ENCODE results near the gene ZNF808.
"Not testable (repeated sequence)": the region's sequence is repeated elsewhere in the genome, so short reads cannot be mapped to it uniquely, and the experiment has no call there.

Gene ZNF808

DNA sequence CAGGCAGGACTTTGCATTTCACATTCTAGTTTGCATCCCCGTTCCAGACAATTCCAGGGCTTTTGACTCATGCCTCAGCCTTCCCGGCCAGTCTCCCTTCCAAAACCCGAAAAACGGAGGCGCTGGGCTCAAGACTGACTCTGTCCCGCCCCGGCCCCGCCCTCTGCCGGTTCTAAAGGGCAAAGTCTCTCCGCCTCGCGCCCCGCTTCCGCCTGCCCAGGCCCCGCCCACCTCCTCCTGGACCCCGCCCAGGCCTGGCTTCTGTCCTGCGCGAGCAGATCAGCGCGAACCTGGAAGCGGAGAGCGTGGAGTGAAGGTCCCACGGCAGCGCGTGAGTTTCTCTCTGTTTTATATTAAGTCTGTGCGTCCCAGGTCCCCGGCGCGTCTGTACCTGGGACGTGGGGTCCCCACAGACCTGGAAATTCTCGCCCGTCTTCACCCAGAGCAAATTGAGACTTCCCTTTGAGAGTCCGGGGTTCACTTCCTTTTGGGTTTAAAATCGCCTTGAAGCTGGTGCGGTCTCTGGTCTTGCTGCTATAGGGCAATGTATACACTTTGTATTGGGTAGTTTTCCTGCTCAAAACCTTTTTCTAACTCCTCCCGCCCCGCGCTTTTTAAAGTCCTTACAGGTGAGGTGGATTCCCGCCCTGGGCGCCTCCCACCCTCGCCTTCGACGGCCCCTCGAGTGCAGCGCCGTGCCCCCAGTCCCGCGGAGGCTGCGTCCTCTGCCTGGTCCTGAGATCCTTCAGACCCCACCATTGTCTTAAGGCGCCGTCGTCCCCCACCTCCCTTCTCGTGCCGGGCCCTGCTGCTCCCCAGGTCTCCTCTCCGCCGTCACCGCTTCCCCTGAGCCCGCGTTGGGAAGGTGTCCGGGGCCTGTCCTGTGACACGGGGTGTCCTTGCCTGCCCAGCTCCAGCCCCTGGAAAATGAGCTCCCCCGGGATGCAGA, 73.8 kb downstream of the ZNF808 start:
- DNase-seq: peak; percentile 92 to 96

DNA sequence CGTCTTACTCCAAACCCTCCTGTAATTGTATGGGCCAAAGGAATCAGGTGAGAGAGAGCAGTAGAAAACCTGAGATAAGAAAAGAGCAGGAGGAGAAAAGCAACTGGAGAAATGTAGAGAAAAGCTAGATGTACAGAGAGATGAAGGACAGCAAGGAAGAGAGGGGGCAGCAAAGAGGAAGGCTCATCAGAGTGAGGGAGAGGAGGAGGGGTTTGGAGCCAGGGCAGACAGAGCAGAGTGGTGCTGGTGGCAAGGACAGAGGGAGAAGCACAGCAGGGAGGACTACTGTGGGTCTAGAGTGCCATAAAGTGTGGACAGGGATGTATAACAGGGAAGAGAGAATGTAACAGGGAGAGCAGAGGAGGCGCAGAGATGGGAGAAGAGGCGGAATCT, 74.5 kb downstream of the ZNF808 start:
- not testable (repeated sequence) for DNase-seq

DNA sequence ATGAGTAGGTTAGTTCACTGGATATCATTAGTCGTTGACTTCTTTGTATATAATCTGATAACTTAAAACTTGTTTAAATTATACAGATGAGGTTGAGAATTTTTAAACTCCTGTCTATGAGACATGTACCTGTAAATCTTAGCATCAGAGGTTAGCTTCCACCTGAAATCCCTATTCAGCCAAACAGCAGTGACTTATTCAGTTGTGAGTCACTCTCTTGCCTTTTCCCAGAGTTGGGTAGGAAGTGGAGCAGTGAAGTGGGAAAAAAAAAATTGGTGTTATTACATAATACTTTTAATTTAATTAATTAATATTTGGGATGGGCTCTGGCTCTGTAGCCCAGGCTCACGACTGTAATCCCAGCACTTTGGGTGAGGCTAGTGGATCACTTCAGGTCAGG, 75.5 kb downstream of the ZNF808 start:
- no peak for DNase-seq

DNA sequence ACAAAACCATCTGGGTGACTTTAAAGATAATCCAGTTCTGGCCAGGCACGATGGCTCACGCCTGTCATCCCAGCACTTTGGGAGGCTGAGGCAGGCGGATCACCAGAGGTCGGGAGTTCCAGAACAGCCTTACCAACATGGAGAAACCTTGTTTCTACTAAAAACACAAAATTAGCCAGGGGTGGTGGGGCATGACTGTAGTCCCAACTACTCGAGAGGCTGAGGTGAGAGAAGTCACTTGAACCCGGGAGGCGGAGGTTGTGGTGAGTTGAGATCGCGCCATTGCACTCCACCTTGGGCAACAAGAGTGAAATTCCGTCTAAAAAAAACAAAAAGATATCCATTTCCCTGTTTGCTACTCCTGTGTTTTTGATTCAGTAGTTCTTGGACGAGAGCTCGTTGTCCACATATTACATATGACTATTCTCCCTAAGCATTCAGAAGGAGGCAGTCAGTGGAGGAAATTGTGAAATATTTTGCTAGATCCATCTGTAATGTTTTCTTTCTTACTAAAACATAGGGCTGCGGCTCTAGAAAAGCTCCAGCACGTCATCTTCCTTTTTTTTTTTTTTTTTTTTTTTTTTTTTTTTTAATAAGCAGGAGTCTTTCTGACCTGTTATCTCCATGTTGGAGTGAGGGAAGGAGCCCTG, 76.2 kb downstream of the ZNF808 start:
- no peak for DNase-seq

Data from stimulated activated CD4-positive, alpha-beta T cell treated with anti-CD3 and anti-CD28 coated beads, Interleukin-4, amount 100 ng/mL, for 4 hours (primary cell).